ENCODE data around the gene SUSD3. TPM values are rescaled to one million over a fixed set of nuclear protein-coding genes. Genes with fewer than 3 reads are reported as not detected.

The SUSD3 gene
- total RNA-seq, 2 experiments from 2014 or later: 81.1 to 85.8 TPM

DNA sequence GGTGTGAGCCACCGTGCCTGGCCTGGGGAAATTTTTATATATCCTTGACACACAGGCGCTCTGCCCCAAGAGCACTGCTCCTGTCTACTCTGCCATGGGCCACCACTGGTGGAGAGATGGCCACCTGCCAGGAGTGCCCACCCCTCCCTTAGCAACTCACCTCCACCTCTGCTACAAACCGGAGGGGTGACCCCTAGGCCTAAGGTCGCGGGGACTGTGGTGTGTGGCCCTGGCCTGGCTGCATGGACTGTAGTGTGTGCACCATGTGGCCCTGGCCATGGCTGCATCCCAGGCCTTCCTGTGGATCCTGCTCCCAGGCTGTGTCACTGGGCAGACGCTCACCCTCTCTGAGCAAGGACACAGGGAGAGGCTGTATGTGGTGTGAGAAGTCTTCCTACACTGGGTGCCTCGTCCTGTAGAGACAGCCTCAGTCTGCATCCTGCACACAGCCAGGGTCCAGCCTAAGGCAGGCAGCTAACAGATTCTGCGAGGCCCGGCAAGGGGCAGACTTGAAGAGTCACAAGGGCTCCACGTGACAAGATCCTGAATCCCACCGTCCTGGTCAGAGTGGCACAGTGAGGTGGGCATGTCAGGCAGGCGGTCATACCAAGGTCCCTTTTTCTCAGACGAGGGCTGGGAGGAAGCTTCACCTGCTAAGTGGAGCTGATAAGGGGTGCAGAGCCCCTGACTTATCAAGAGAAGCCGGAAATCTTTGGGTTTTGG, 65.2 kb downstream of the SUSD3 start:
- POLR2A ChIA-PET: no interaction called here
- Mint-ChIP-seq H3K4me1 (peaks cover 51% of the 10 kb centered on the region), H3K4me3 (no peak overlapping the region), H3K9me3 (no peaks in the 10 kb centered on the region), H3K27ac (peak overlapping the region; percentile 77), H3K27me3 (no peaks in the 10 kb centered on the region), H3K36me3 (ENCODE audit: low read depth) (peaks cover 30% of the 10 kb centered on the region)
- CTCF ChIA-PET: interaction anchor here (0.9 to 1.7 kb wide), 3 partner anchors 15 to 327 kb away, joined by 3 to 7 read pairs (median 5); no protein-coding TSS in a partner anchor
- DNase-seq: no peak

GRCh38 chr9:93124793-93125192, 66.3 kb downstream of the SUSD3 start:
- H3K4me1 Mint-ChIP-seq: peaks cover 45% of the 10 kb centered on the region
- peaks cover 28% of the 10 kb centered on the region for H3K36me3 Mint-ChIP-seq (ENCODE audit: low read depth)
- peak overlapping the region; percentile 77 for H3K27ac Mint-ChIP-seq
- no peak for DNase-seq
- H3K9me3 Mint-ChIP-seq: no peaks in the 10 kb centered on the region
- POLR2A ChIA-PET: no interaction called here
- CTCF ChIA-PET: interaction anchor here (1.3 to 1.7 kb wide), 2 partner anchors 16 to 19 kb away, joined by 5 to 7 read pairs; no protein-coding TSS in a partner anchor
- no peak overlapping the region for H3K4me3 Mint-ChIP-seq
- no peaks in the 10 kb centered on the region for H3K27me3 Mint-ChIP-seq

- Mint-ChIP-seq H3K9me3 (no peaks in the 10 kb centered on the region), H3K4me1 (peaks cover 41% of the 10 kb centered on the region), H3K4me3 (no peak overlapping the region), H3K27ac (peak overlapping the region; percentile 94), H3K36me3 (ENCODE audit: low read depth) (peaks cover 23% of the 10 kb centered on the region), H3K27me3 (no peaks in the 10 kb centered on the region)
- POLR2A ChIA-PET: no interaction called here
- CTCF ChIA-PET: interaction anchor here (1.0 to 1.8 kb wide), 4 partner anchors 10 to 18 kb away, joined by 4 to 7 read pairs (median 5); no protein-coding TSS in a partner anchor
- no peak for DNase-seq
Measured at GRCh38 chr9:93125331-93125894, 66.9 kb downstream of the SUSD3 start.

DNA sequence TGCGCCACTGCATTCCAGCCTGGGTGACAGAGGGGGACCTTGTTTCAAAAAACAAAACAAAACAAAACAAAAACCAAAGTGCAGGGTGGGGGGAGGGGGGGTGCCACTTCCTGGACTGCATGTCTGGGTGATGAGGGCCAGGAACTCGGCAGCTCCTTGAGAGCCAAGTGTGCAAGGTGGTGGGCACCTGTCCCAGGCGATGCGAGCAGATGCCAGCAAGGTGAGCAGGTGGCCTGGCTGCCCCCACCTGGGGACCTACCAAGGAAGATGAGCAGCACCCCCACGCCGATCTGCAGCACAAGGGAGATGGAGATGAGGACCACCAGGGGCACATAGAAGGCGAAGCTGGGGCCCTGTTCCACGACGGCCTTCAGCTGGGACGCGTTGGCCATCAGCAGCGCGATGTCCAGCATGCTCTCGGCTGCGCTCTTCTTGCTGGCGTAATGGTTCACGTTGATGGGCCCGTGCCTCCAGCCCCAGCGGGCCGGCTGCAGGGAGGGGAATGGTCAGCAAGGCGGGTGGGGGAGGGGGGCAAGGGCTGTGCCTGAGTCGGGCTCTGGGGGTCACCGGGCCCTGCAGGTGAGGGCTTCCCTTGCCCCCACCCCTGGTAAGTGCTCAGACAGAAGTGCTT, 67.8 kb downstream of the SUSD3 start:
- peak; percentile 46 for DNase-seq
- Mint-ChIP-seq H3K9me3 (no peaks in the 10 kb centered on the region), H3K36me3 (ENCODE audit: low read depth) (peaks cover 20% of the 10 kb centered on the region), H3K27ac (peak overlapping the region; percentile 94), H3K4me3 (peak overlapping the region; percentile 33), H3K27me3 (no peaks in the 10 kb centered on the region), H3K4me1 (peaks cover 48% of the 10 kb centered on the region)
- CTCF ChIA-PET: interaction anchor here (1.0 to 1.8 kb wide), 5 partner anchors 11 to 18 kb away, joined by 3 to 8 read pairs (median 4); no protein-coding TSS in a partner anchor
- POLR2A ChIA-PET: interaction anchor here (0.7 kb wide), 1 partner anchor 350 kb away, joined by 3 read pairs; no protein-coding TSS in a partner anchor

DNA sequence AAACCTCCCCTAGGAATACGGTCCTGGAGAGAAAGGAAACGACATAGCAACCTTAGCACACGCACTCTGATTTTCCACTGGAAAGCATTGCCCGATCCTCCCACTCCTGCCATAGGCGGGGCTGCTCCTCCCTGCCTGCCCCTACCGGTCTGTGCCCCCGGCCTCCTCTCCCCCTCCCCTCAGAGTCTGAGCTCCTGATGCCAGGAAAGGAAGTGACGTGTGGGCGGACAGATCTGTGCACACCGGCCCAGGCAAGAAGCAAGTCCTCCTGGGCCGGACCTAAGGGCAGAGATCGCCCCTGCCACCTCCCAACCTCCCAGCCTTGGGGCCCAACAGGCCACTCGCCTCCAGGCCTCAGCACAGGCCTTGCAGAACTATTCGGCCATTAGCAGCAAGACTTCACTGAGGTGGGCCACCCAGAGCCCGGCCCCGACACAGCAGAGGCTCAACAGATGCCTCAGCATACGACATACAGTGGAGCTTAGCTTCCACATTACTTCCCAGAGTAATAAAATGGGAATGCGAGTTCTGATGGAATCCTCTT, 68.4 kb downstream of the SUSD3 start:
- CTCF ChIA-PET: interaction anchor here (0.9 to 1.8 kb wide), 6 partner anchors 8 to 62 kb away, joined by 3 to 8 read pairs (median 4); no protein-coding TSS in a partner anchor

DNA sequence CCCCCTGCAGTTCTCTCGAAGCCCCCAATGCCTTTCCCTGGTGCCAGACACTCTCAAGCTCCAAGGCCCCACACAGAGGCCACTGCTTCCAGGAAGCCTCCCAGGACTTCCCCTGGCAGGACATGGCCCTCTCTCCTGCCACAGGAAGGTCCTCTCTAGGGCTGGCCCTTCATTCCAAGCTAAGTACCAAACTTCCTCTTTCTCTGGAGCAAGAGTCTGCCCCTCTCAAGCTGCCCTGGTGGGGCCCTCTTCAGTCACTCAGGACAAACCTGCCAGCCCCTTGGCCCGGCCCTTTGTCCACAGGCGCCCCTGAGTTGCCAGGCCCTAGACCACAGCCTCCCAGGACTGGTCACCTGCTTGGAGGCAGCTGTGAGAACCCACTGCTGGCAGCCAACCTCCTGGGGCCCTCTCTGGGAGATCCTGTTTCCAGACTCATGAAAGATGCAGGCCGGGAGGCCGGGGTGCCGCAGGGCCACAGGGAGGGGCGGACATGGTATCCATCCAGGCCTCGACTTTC, 69.0 kb downstream of the SUSD3 start:
- H3K27me3 Mint-ChIP-seq: no peaks in the 10 kb centered on the region
- H3K9me3 Mint-ChIP-seq: no peaks in the 10 kb centered on the region
- POLR2A ChIA-PET: no interaction called here
- CTCF ChIA-PET: interaction anchor here (0.5 to 1.4 kb wide), 7 partner anchors 9 to 727 kb away, joined by 3 to 8 read pairs (median 3); no protein-coding TSS in a partner anchor
- peaks cover 60% of the 10 kb centered on the region for H3K4me1 Mint-ChIP-seq
- no peak for DNase-seq
- H3K36me3 Mint-ChIP-seq (ENCODE audit: low read depth): peaks cover 16% of the 10 kb centered on the region
- H3K4me3 Mint-ChIP-seq: no peak overlapping the region
- peak overlapping the region; percentile 94 for H3K27ac Mint-ChIP-seq

More for the DNA sequence above, 68.4 kb downstream of the SUSD3 start:
- Mint-ChIP-seq H3K27ac (peak overlapping the region; percentile 94), H3K36me3 (ENCODE audit: low read depth) (peaks cover 16% of the 10 kb centered on the region), H3K9me3 (no peaks in the 10 kb centered on the region), H3K4me3 (no peak overlapping the region), H3K27me3 (no peaks in the 10 kb centered on the region), H3K4me1 (peaks cover 55% of the 10 kb centered on the region)
- DNase-seq: no peak
- POLR2A ChIA-PET: no interaction called here

GRCh38 chr9:93128011-93128714, 69.7 kb downstream of the SUSD3 start:
- no peaks in the 10 kb centered on the region for H3K9me3 Mint-ChIP-seq
- DNase-seq: no peak
- H3K27me3 Mint-ChIP-seq: no peaks in the 10 kb centered on the region
- H3K4me1 Mint-ChIP-seq: peaks cover 67% of the 10 kb centered on the region
- H3K36me3 Mint-ChIP-seq (ENCODE audit: low read depth): peaks cover 16% of the 10 kb centered on the region
- ChIA-PET CTCF (interaction anchor here (0.5 to 4.4 kb wide), 3 partner anchors 20 to 726 kb away, joined by 3 to 24 read pairs (median 3); no protein-coding TSS in a partner anchor), POLR2A (no interaction called here)
- H3K4me3 Mint-ChIP-seq: no peak overlapping the region
- H3K27ac Mint-ChIP-seq: peak overlapping the region; percentile 94

GRCh38 chr9:93128715-93129224, 70.3 kb downstream of the SUSD3 start:
- Mint-ChIP-seq H3K4me1 (peaks cover 66% of the 10 kb centered on the region), H3K4me3 (no peak overlapping the region), H3K27me3 (no peaks in the 10 kb centered on the region), H3K27ac (peak overlapping the region; percentile 72), H3K36me3 (ENCODE audit: low read depth) (peaks cover 16% of the 10 kb centered on the region), H3K9me3 (no peaks in the 10 kb centered on the region)
- DNase-seq: no peak
- POLR2A ChIA-PET: no interaction called here
- CTCF ChIA-PET: interaction anchor here (1.9 to 4.4 kb wide), 2 partner anchors 10 to 20 kb away, joined by 10 to 24 read pairs; no protein-coding TSS in a partner anchor

DNA sequence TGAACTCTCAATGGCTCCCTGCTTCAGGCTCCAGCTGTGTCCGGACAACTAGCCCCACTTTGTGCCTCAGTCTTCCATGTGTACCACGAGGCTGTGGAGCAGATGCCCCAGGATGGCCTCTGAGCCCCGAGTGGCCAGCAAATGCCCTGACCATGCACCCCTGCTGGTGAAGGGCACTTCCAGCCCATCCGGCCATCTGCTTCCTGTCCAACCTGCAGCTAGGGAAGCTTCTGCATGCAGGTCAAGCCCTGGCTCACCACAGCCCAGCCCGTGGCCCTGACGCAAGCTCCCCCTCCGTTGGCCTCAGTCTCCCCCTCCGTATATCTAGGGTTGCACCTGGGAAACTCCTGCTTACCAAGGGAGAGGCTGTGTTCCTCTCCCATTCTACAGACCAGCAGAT, 70.8 kb downstream of the SUSD3 start:
- no peak for DNase-seq
- ChIA-PET CTCF (interaction anchor here (0.9 to 4.4 kb wide), 4 partner anchors 10 to 54 kb away, joined by 3 to 24 read pairs (median 8); no protein-coding TSS in a partner anchor), POLR2A (no interaction called here)
- H3K4me3 Mint-ChIP-seq: no peak overlapping the region
- H3K36me3 Mint-ChIP-seq (ENCODE audit: low read depth): peaks cover 14% of the 10 kb centered on the region
- no peaks in the 10 kb centered on the region for H3K9me3 Mint-ChIP-seq
- peaks cover 65% of the 10 kb centered on the region for H3K4me1 Mint-ChIP-seq
- no peak overlapping the region for H3K27ac Mint-ChIP-seq
- no peaks in the 10 kb centered on the region for H3K27me3 Mint-ChIP-seq

GRCh38 chr9:93129691-93130500, 71.4 kb downstream of the SUSD3 start:
- ChIA-PET POLR2A (no interaction called here), CTCF (interaction anchor here (0.9 to 4.4 kb wide), 4 partner anchors 9 to 55 kb away, joined by 3 to 24 read pairs (median 8); no protein-coding TSS in a partner anchor)
- H3K9me3 Mint-ChIP-seq: no peaks in the 10 kb centered on the region
- peaks cover 8% of the 10 kb centered on the region for H3K36me3 Mint-ChIP-seq (ENCODE audit: low read depth)
- H3K27ac Mint-ChIP-seq: peak overlapping the region; percentile 75
- H3K4me3 Mint-ChIP-seq: no peak overlapping the region
- no peak for DNase-seq
- H3K4me1 Mint-ChIP-seq: peaks cover 66% of the 10 kb centered on the region
- H3K27me3 Mint-ChIP-seq: no peaks in the 10 kb centered on the region

DNA sequence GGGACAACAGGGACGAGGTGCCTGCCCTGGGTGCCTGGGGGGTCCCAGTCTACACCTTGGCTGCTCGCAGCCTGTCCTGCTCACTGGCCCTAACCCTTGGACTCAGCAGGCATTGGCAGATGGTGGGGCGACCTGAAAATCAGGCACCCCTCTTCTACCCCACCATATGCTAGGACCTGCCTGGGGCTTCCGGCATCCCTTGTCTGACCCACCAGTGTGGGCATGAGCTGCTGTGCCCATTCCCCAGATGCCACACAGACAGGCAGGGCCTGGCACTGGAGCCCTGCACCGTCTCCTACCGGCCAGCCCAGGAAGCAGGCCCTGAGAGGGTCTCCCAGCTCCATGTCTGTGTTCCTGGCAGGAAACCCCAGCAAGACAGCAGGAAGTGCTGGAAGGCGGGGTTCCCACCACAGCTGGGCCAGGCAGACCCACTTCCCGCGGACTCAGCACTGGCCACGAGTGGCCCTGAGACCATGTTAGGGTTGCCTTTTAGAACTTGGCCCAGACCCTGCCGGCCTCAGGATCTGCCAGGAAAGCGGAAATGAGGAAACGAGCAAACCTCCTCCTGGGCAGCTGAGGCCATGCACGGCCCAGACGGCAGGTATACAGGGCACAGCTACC, 72.5 kb downstream of the SUSD3 start:
- CTCF ChIA-PET: interaction anchor here (0.8 to 4.4 kb wide), 5 partner anchors 11 to 435 kb away, joined by 3 to 24 read pairs (median 3); no protein-coding TSS in a partner anchor
- Mint-ChIP-seq H3K9me3 (no peaks in the 10 kb centered on the region), H3K4me3 (no peak overlapping the region), H3K36me3 (ENCODE audit: low read depth) (peaks cover 3% of the 10 kb centered on the region), H3K27me3 (no peaks in the 10 kb centered on the region), H3K27ac (peak overlapping the region; percentile 75), H3K4me1 (peaks cover 61% of the 10 kb centered on the region)
- DNase-seq: no peak
- POLR2A ChIA-PET: no interaction called here

Data from activated CD4-positive, alpha-beta T cell treated with anti-CD3 and anti-CD28 coated beads, Interleukin-2, amount 10 ng/mL, durations not matched to agents 7 days and 5 days (primary cell).